Panc1 (cell line): ENCODE data around the gene PPP2R2B. TPM values are rescaled to one million over a fixed set of nuclear protein-coding genes. Genes with fewer than 3 reads are reported as not detected.

ENCODE experiments used
- ATAC-seq: fragments of 200-7000 bp; cut with Tn5 transposase; 2 replicates; pipeline ENCODE4 v1.9.1; 2020; ENCODE audit warnings: mild to moderate bottlenecking, moderate library complexity
- BruUV-seq: library from RNA; stranded (reverse); fragments of 400-500 nt; replicated peaks from 2 replicates; lab custom pipeline; 2021; lab: Mats Ljungman, UMichigan
- CTCF ChIA-PET: fragments of 300-600 bp; sonication (Branson Sonifier 250); formaldehyde crosslinking; loops from one replicate; lab custom pipeline; 2022; ENCODE audit warnings: antibody characterized with exemption; lab: Charles Lee
- POLR2A ChIA-PET: fragments of 300-600 bp; sonication (Branson Sonifier 250); formaldehyde crosslinking; loops from one replicate; lab custom pipeline; 2022; ENCODE audit warnings: antibody characterized with exemption; lab: Charles Lee
- DNase-seq: peaks from one replicate; pipeline ENCODE4 v3.0.0-alpha.2; 2010; ENCODE audit warnings: low read depth, low spot score
- H3K27ac ChIP-seq: 2 replicates; pipeline ENCODE4 v1.5.1; 2011; ENCODE audit warnings: mild to moderate bottlenecking, low read length, inconsistent platforms
- H3K27me3 ChIP-seq: fragments of 200-500 bp; sonication (Bioruptor generic); 2 replicates; pipeline ENCODE4 v1.6.0; 2014; ENCODE audit warnings: low read length, inconsistent platforms; ENCODE audit not compliant: control insufficient read depth, insufficient read depth
- H3K36me3 ChIP-seq: fragments of 200-500 bp; sonication (Bioruptor generic); 2 replicates; pipeline ENCODE4 v1.5.1; 2014; ENCODE audit warnings: inconsistent platforms, mild to moderate bottlenecking, low read length, moderate library complexity; ENCODE audit not compliant: control insufficient read depth, insufficient read depth
- H3K4me1 ChIP-seq: 2 replicates; pipeline ENCODE4 v1.5.1; 2011; ENCODE audit warnings: inconsistent platforms, mild to moderate bottlenecking, low read length, moderate library complexity; ENCODE audit not compliant: control insufficient read depth, insufficient read depth
- H3K4me3 ChIP-seq, 2 experiments: 2 replicates each; pipeline ENCODE4 v1.5.1; 2011 to 2012; ENCODE audit warnings: low read depth in 2 of 2, low read length in 2 of 2, mild to moderate bottlenecking in 2 of 2, inconsistent platforms in 1 of 2, moderate library complexity in 1 of 2
- H3K9me3 ChIP-seq: fragments of 200-500 bp; sonication (Bioruptor generic); 2 replicates; pipeline ENCODE4 v1.5.1; 2014; ENCODE audit warnings: low read depth, mild to moderate bottlenecking, inconsistent platforms, low read length, moderate library complexity; ENCODE audit not compliant: control insufficient read depth, insufficient read depth
- POLR2AphosphoS5 ChIP-seq: IDR thresholded peaks from 2 replicates; pipeline ENCODE4 v1.6.1; 2012; ENCODE audit warnings: mild to moderate bottlenecking, low read depth, low read length, moderate library complexity
- SIN3A ChIP-seq: IDR thresholded peaks from 2 replicates; pipeline ENCODE4 v1.6.1; 2012; ENCODE audit warnings: low read depth, mild to moderate bottlenecking, low read length, moderate library complexity, borderline replicate concordance; ENCODE audit not compliant: insufficient read depth
- TCF7L2 ChIP-seq: IDR thresholded peaks from 2 replicates; pipeline ENCODE4 v1.6.1; 2011; ENCODE audit warnings: mild to moderate bottlenecking, low read depth, low read length, inconsistent platforms
- in situ Hi-C: cut with HindIII; loops from 2 replicates; pipeline ENCODE4 v1.10.0; 2016; ENCODE audit warnings: low sequenced_read_pairs, low pct_unique_long_range_greater_than_20kb
- intact Hi-C: fragments of 100-400 bp; cut with micrococcal nuclease; formaldehyde crosslinking; loops from one replicate; pipeline ENCODE4 v1.10.0; 2022; ENCODE audit not compliant: unreplicated experiment
- total RNA-seq: library from RNA; stranded (reverse); gene quantifications from one replicate; pipeline ENCODE4 v1.2.1, GENCODE V29; 2021; ENCODE audit not compliant: unreplicated experiment
- TF ChIP-seq, protein P1 (sequence below): fragments of 450-650 bp; IDR thresholded peaks from 2 replicates; pipeline ENCODE4 v1.5.1; 2017; ENCODE audit warnings: mild to moderate bottlenecking
- TF ChIP-seq, protein P2 (sequence below), 2 experiments: IDR thresholded peaks; 2 replicates each; pipeline ENCODE4 v1.6.1; 2011 to 2012; ENCODE audit warnings: low read depth in 2 of 2, control low read depth in 1 of 2, low read length in 1 of 2, mild to moderate bottlenecking in 1 of 2, moderate library complexity in 1 of 2; ENCODE audit not compliant: insufficient read depth in 1 of 2

PPP2R2B gene
- total RNA-seq, 1 experiment from 2014 or later = 8.8 TPM

DNA sequence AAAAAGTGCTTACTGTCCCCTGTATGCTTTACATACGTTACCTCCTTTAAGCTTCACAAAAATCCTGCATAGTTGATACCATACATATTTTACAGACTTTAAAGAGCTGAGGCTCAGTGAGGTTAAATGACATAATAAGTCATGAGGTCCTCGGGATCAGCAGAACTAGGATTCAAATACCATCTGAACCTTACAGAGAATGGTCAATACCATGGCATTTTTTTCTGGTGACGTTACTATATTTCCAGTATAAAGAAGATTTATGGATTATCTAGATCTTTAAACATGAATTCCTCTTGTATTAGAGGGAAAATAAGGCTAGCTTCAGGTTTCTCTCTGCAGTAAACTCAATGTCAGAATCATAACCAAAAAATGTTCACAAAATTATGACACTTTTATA lies 208.9 kb downstream of the PPP2R2B start:
- in situ Hi-C loops (no loop called here), intact Hi-C loops (no loop called here)
- no peaks in the 10 kb centered on the region for H3K36me3 ChIP-seq
- TF ChIP-seq POLR2AphosphoS5 = no peak
- TF ChIP-seq SIN3A = no peak
- TF ChIP-seq TCF7L2 = no peak
- TF ChIP-seq, protein P1, sequence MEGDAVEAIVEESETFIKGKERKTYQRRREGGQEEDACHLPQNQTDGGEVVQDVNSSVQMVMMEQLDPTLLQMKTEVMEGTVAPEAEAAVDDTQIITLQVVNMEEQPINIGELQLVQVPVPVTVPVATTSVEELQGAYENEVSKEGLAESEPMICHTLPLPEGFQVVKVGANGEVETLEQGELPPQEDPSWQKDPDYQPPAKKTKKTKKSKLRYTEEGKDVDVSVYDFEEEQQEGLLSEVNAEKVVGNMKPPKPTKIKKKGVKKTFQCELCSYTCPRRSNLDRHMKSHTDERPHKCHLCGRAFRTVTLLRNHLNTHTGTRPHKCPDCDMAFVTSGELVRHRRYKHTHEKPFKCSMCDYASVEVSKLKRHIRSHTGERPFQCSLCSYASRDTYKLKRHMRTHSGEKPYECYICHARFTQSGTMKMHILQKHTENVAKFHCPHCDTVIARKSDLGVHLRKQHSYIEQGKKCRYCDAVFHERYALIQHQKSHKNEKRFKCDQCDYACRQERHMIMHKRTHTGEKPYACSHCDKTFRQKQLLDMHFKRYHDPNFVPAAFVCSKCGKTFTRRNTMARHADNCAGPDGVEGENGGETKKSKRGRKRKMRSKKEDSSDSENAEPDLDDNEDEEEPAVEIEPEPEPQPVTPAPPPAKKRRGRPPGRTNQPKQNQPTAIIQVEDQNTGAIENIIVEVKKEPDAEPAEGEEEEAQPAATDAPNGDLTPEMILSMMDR = no peak
- TF ChIP-seq, protein P2, sequence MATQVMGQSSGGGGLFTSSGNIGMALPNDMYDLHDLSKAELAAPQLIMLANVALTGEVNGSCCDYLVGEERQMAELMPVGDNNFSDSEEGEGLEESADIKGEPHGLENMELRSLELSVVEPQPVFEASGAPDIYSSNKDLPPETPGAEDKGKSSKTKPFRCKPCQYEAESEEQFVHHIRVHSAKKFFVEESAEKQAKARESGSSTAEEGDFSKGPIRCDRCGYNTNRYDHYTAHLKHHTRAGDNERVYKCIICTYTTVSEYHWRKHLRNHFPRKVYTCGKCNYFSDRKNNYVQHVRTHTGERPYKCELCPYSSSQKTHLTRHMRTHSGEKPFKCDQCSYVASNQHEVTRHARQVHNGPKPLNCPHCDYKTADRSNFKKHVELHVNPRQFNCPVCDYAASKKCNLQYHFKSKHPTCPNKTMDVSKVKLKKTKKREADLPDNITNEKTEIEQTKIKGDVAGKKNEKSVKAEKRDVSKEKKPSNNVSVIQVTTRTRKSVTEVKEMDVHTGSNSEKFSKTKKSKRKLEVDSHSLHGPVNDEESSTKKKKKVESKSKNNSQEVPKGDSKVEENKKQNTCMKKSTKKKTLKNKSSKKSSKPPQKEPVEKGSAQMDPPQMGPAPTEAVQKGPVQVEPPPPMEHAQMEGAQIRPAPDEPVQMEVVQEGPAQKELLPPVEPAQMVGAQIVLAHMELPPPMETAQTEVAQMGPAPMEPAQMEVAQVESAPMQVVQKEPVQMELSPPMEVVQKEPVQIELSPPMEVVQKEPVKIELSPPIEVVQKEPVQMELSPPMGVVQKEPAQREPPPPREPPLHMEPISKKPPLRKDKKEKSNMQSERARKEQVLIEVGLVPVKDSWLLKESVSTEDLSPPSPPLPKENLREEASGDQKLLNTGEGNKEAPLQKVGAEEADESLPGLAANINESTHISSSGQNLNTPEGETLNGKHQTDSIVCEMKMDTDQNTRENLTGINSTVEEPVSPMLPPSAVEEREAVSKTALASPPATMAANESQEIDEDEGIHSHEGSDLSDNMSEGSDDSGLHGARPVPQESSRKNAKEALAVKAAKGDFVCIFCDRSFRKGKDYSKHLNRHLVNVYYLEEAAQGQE (IDR thresholded peaks at IDR 0.05; ENCODE audit: insufficient read depth in 1 of 2, low read depth in 2 of 2, low read length in 1 of 2) = no peak
- ChIA-PET POLR2A (no interaction called here), CTCF (no interaction called here)
- H3K4me1 ChIP-seq = no peaks in the 10 kb centered on the region
- no peak overlapping the region for H3K4me3 ChIP-seq
- H3K27ac ChIP-seq = no peak overlapping the region
- BruUV-seq = no TSS peak
- no peak for DNase-seq
- no peaks in the 10 kb centered on the region for H3K9me3 ChIP-seq
- no peak for ATAC-seq
- H3K27me3 ChIP-seq = peaks cover 2% of the 10 kb centered on the region; the same call in 1 of the 2 replicates

DNA sequence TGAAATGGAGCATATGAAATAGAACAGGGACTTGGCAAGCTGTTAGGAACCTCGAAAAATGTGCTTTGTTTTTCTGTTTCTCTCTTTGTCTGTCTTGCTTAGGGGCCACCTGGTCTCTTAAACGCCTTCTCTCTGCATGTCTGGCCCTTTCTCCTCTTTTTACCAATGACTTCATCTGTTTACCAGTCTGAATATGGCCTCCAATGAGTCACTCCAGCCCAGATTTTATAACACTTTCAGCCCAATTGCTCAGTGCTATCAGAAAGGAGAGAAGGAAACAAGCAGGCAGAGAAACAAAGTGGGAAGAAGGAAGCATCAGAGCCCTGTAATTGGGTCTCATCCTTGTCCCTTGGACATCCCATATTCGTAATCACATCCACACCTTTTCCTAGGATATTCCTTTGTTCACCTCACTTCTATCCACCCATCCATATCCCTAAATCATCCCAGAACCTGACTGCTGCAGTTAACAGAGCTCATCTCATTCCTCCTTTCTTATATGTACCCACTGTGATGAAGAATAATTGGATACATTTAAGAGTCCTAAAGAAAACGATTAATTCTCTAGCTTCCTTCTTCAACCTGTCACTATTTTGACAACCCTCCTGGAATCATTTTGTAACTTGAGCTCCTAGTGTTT lies 210.8 kb downstream of the PPP2R2B start:
- H3K9me3 ChIP-seq = no peaks in the 10 kb centered on the region
- no peaks in the 10 kb centered on the region for H3K36me3 ChIP-seq
- in situ Hi-C loops (no loop called here), intact Hi-C loops (no loop called here)
- ChIA-PET POLR2A (no interaction called here), CTCF (interaction anchor here (0.7 kb wide), 1 partner anchor 14 kb away, joined by 3 read pairs; no protein-coding TSS in a partner anchor)
- ATAC-seq = no peak
- DNase-seq = no peak
- no TSS peak for BruUV-seq
- H3K4me1 ChIP-seq = no peaks in the 10 kb centered on the region
- no peak overlapping the region for H3K4me3 ChIP-seq
- TF ChIP-seq POLR2AphosphoS5 = no peak
- no peak for TF ChIP-seq TCF7L2
- TF ChIP-seq, protein P1 = no peak
- no peak for TF ChIP-seq SIN3A
- TF ChIP-seq, protein P2 (IDR thresholded peaks at IDR 0.05; ENCODE audit: insufficient read depth in 1 of 2, low read depth in 2 of 2, low read length in 1 of 2) = no peak
- H3K27me3 ChIP-seq = peaks cover 2% of the 10 kb centered on the region; the same call in 1 of the 2 replicates
- no peak overlapping the region for H3K27ac ChIP-seq
